Motor neuron (in vitro differentiated cells): ENCODE results near the gene ZNF225. TPM values are rescaled to one million over a fixed set of nuclear protein-coding genes. Genes with fewer than 3 reads are reported as not detected.
A peak's percentile ranks its signal among the peaks of the same experiment; 100 is the strongest.
"Not testable (repeated sequence)": the region's sequence is repeated elsewhere in the genome, so short reads cannot be mapped to it uniquely, and the experiment has no call there.

ENCODE experiments used
- ATAC-seq, 8 experiments: fragments of 200-7000 bp; cut with Tn5 transposase; replicated peaks in 6 of 8; 2 replicates each; pipeline ENCODE4 v1.8.0; 2021; ENCODE audit warnings: mild to moderate bottlenecking in 8 of 8, moderate library complexity in 8 of 8
- H3K27ac ChIP-seq, 2 donors: fragments of 250-450 bp; sonication (Bioruptor Pico); 2 replicates each; pipeline ENCODE4 v1.9.0; 2021; ENCODE audit warnings: antibody characterized with exemption in 2 of 2, mild to moderate bottlenecking in 2 of 2, moderate library complexity in 1 of 2
- H3K4me1 ChIP-seq, 2 donors: fragments of 250-450 bp; sonication (Bioruptor Pico); replicated peaks in 1 of 2; 2 replicates each; pipeline ENCODE4 v1.6.1; 2021; ENCODE audit warnings: antibody characterized with exemption in 2 of 2, mild to moderate bottlenecking in 2 of 2, moderate library complexity in 1 of 2
- H3K4me3 ChIP-seq, 5 donors: fragments of 250-450 bp; sonication (Bioruptor Pico); 2 replicates each; pipeline ENCODE4 v1.9.0; 2021; ENCODE audit warnings: antibody characterized with exemption in 5 of 5, mild to moderate bottlenecking in 5 of 5, moderate library complexity in 4 of 5
- WGBS, 10 experiments: fragments of 450-650 bp; shearing (Covaris generic); methylation state at CpG; one replicate each; pipeline ENCODE4 v1.0.0; 2022; 5-methylcytosine and 5-hydroxymethylcytosine counted together
- in situ Hi-C, 9 experiments: fragments of 400-800 bp; cut with MboI; loops; one replicate each; pipeline ENCODE4 v1.15.0; 2021; ENCODE audit warnings: low sequenced_read_pairs in 9 of 9, low pct_unique_long_range_greater_than_20kb in 2 of 9; ENCODE audit not compliant: unreplicated experiment in 9 of 9
- total RNA-seq, 8 experiments: library from RNA; unstranded; fragments of 300-600 nt; gene quantifications; 2 replicates each; pipeline versions ENCODE4 v1.2.3 to v1.2.4, GENCODE V29; 2022

Gene ZNF225
- total RNA-seq, 8 experiments from 2014 or later = 3.7 to 10.4 (median 6.2) TPM

- H3K27ac ChIP-seq = peak overlapping the region in 1 of 2 donors; percentile 24
- H3K4me1 ChIP-seq = peaks cover 5 to 8% of the 10 kb centered on the region in 2 donors
- H3K4me3 ChIP-seq = peak overlapping the region; percentile 51 to 67 (median 58)
- ATAC-seq = no peak
- WGBS, 10 experiments = 0 to 4% (median 0%) methylated on average over 2 to 11 of the region's 11 CpGs
- in situ Hi-C loops = no loop called here
Measured at GRCh38 chr19:44112802-44113137, 429 bp upstream of the ZNF225 start.

GRCh38 chr19:44113784-44114390 is 688 bp downstream of the ZNF225 start:
- Histone ChIP-seq H3K4me3 (peak overlapping the region; percentile 51 to 67 (median 58)), H3K4me1 (peaks cover 5 to 8% of the 10 kb centered on the region in 2 donors), H3K27ac (no peak overlapping the region)
- in situ Hi-C loops = no loop called here
- ATAC-seq = no peak
- 0 to 25% (median 3%) methylated on average over 1 to 18 of the region's 18 CpGs for WGBS, 10 experiments

GRCh38 chr19:44121162-44121561 is 8.0 kb downstream of the ZNF225 start:
- ATAC-seq, in situ Hi-C loops, H3K27ac ChIP-seq, H3K4me1 ChIP-seq, H3K4me3 ChIP-seq: not testable (repeated sequence)
- WGBS, 10 experiments = 60 to 100% (median 78%) methylated on average over 1 to 3 of the region's 4 CpGs; no CpG with 5 or more reads in 3 of the 10 experiments

- Histone ChIP-seq H3K27ac (no peak overlapping the region), H3K4me1 (no peaks in the 10 kb centered on the region), H3K4me3 (no peak overlapping the region)
- in situ Hi-C loops = no loop called here
- WGBS, 10 experiments = 37 to 100% (median 90%) methylated on average over 1 to 5 of the region's 5 CpGs
- ATAC-seq = no peak
Measured at GRCh38 chr19:44131955-44132354, 18.8 kb downstream of the ZNF225 start.

- WGBS, 10 experiments = 0 to 3% (median 0%) methylated on average over 2 to 19 of the region's 52 CpGs; no CpG with 5 or more reads in 2 of the 10 experiments
- in situ Hi-C loops = no loop called here
- ATAC-seq = peak; percentile 93 to 99 (median 98)
- Histone ChIP-seq H3K4me1 (peaks cover 0 to 14% of the 10 kb centered on the region in 2 donors), H3K4me3 (peak within 1 kb of the TSS; percentile 82 to 99 (median 93)), H3K27ac (peak within 1 kb of the TSS; percentile 61 to 73)
Measured at GRCh38 chr19:44141191-44142058, 28.2 kb downstream of the ZNF225 start, which contains the start of gene ZNF234. TSS of gene ZNF234 (plus strand) at chr19:44141554. CDS start at chr19:44144633, 3,079 bp downstream.

GRCh38 chr19:44142059-44142433 is 28.8 kb downstream of the ZNF225 start:
- no peak overlapping the region for H3K27ac ChIP-seq
- H3K4me1 ChIP-seq = peaks cover 0 to 14% of the 10 kb centered on the region in 2 donors
- 0 to 16% (median 1%) methylated on average over 4 to 11 of the region's 13 CpGs; no CpG with 5 or more reads in 4 of the 10 experiments for WGBS, 10 experiments
- in situ Hi-C loops = no loop called here
- peak; percentile 1 to 33 (median 5) for ATAC-seq
- H3K4me3 ChIP-seq = peak overlapping the region; percentile 82 to 99 (median 93)

- Histone ChIP-seq H3K4me1 (no peaks in the 10 kb centered on the region), H3K27ac (no peak overlapping the region), H3K4me3 (no peak overlapping the region)
- in situ Hi-C loops = no loop called here
- no peak for ATAC-seq
- WGBS, 10 experiments = 40 to 100% (median 93%) methylated on average over 1 to 3 of the region's 4 CpGs; no CpG with 5 or more reads in 5 of the 10 experiments
Measured at GRCh38 chr19:44149776-44150175, 36.6 kb downstream of the ZNF225 start.

- no peak for ATAC-seq
- in situ Hi-C loops = no loop called here
- no peak overlapping the region for H3K4me3 ChIP-seq
- no peak overlapping the region for H3K27ac ChIP-seq
- 88 to 100% (median 98%) methylated on average over 1 to 4 of the region's 5 CpGs; no CpG with 5 or more reads in 2 of the 10 experiments for WGBS, 10 experiments
- H3K4me1 ChIP-seq = no peaks in the 10 kb centered on the region
Measured at GRCh38 chr19:44151491-44151890, 38.3 kb downstream of the ZNF225 start.

- ATAC-seq = no peak
- Histone ChIP-seq H3K27ac (no peak overlapping the region), H3K4me3 (no peak overlapping the region), H3K4me1 (no peaks in the 10 kb centered on the region)
- in situ Hi-C loops = no loop called here
- WGBS, 10 experiments = 78 to 100% (median 100%) methylated on average over 1 to 2 of the region's 2 CpGs; no CpG with 5 or more reads in 2 of the 10 experiments
Measured at GRCh38 chr19:44156475-44156874, 43.3 kb downstream of the ZNF225 start.

- no peak overlapping the region for H3K27ac ChIP-seq
- no peak for ATAC-seq
- WGBS, 10 experiments = 0 to 100% (median 100%) methylated on average over 1 to 2 of the region's 2 CpGs; no CpG with 5 or more reads in 3 of the 10 experiments
- H3K4me3 ChIP-seq = no peak overlapping the region
- H3K4me1 ChIP-seq = peaks cover 10 to 20% of the 10 kb centered on the region in 2 donors
- in situ Hi-C loops = no loop called here
Measured at GRCh38 chr19:44163789-44164188, 50.6 kb downstream of the ZNF225 start.

- Histone ChIP-seq H3K4me3 (peak overlapping the region; percentile 17 to 98 (median 76)), H3K27ac (peak overlapping the region; percentile 70 to 87), H3K4me1 (peaks cover 10 to 20% of the 10 kb centered on the region in 2 donors)
- ATAC-seq = no peak
- 20 to 100% (median 69%) methylated on average over 1 to 3 of the region's 3 CpGs; no CpG with 5 or more reads in 4 of the 10 experiments for WGBS, 10 experiments
- in situ Hi-C loops = no loop called here
Measured at GRCh38 chr19:44164327-44164672, 51.1 kb downstream of the ZNF225 start.

GRCh38 chr19:44164673-44165512 is 51.7 kb downstream of the ZNF225 start, which contains the start of gene ZNF226:
TSS of gene ZNF226 (plus strand) at chr19:44165100. CDS start at chr19:44170081, 4,981 bp downstream.
- H3K4me1 ChIP-seq = peaks cover 10 to 20% of the 10 kb centered on the region in 2 donors
- WGBS, 10 experiments = 0 to 5% (median 1%) methylated on average over 4 to 18 of the region's 32 CpGs
- peak; percentile 94 to 99 (median 98) for ATAC-seq
- in situ Hi-C loops = no loop called here
- H3K4me3 ChIP-seq = peak within 1 kb of the TSS; percentile 66 to 98 (median 82)
- H3K27ac ChIP-seq = peak within 1 kb of the TSS; percentile 88 to 95
